ENCODE data around the gene ST3GAL3.

DNA sequence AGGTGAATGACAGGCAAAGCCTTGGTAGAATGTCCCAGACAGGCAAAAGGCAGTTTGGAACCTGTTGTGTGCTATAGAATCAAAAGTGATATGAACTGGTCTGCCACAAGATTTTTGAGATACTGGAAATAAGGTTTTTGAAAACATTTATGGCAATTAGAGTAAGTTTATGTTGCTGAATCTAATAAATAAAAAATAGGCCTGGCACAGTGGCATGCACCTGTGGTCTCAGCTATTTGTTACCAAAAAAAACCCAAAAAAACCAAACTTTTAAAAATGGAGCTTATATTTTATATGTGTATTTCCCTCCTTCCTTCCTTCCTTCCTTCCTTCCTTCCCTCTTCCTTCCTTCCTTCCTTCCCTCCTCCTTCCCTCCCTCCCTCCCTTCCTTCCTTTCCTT is 149.8 kb downstream of the ST3GAL3 start:
- TF ChIP-seq CTCF (IDR thresholded peaks at IDR 0.05) (no peak), TCF7L2 (IDR thresholded peaks at IDR 0.05; ENCODE audit: low read depth, low read length) (no peak), POLR2AphosphoS5 (IDR thresholded peaks at IDR 0.05; ENCODE audit: low read depth, low read length) (no peak)
